ENCODE data around the gene IGFBP5.

GRCh38 chr2:216657980-216658379, 37.4 kb downstream of the IGFBP5 start:
- TF ChIP-seq EZH2 (IDR thresholded peaks at IDR 0.05) (no peak), POLR2AphosphoS5 (IDR thresholded peaks at IDR 0.05; ENCODE audit: borderline replicate concordance, low read depth, low read length) (no peak)

Measured in SK-N-MC (cell line).